Esophagus muscularis mucosa (tissue), 4 donors: ENCODE measurements around the gene CX3CL1.

Experiments
- CTCF ChIP-seq, 3 experiments: fragments of 200-600 bp in 2 of 3; fragments of 450-650 bp in 1 of 3; sonication (generic) in 2 of 3; IDR thresholded peaks; one replicate each; pipeline ENCODE4 v1.5.1; 2017 to 2019; ENCODE audit warnings: antibody characterized with exemption in 3 of 3, mild to moderate bottlenecking in 2 of 3, moderate library complexity in 1 of 3
- EP300 ChIP-seq: sonication (generic); formaldehyde crosslinking; IDR thresholded peaks from one replicate; pipeline ENCODE4 v1.6.1; 2017; ENCODE audit warnings: antibody characterized with exemption
- POLR2A ChIP-seq: fragments of 450-650 bp; IDR thresholded peaks from one replicate; pipeline ENCODE4 v1.6.1; 2017; ENCODE audit warnings: antibody characterized with exemption, moderate library complexity, mild to moderate bottlenecking, low read depth
- POLR2AphosphoS5 ChIP-seq, 2 donors: sonication (generic); formaldehyde crosslinking; IDR thresholded peaks; one replicate each; pipeline ENCODE4 v1.6.1; 2017; ENCODE audit warnings: antibody characterized with exemption in 2 of 2

GRCh38 chr16:57345666-57346204, 26.6 kb upstream of the CX3CL1 start:
- TF ChIP-seq POLR2A: no peak
- no peak for TF ChIP-seq CTCF (IDR thresholded peaks at IDR 0.05)
- TF ChIP-seq POLR2AphosphoS5 (IDR thresholded peaks at IDR 0.05): no peak
- no peak for TF ChIP-seq EP300
